WI38 (cell line): ENCODE results near the gene SH3YL1.

Experiments
- H3K4me3 ChIP-seq: 2 replicates; pipeline ENCODE4 v1.5.1; 2011; ENCODE audit warnings: low read depth, mild to moderate bottlenecking, control low read depth, low read length
- TF ChIP-seq, protein P1 (sequence below): IDR thresholded peaks from 2 replicates; pipeline ENCODE4 v1.5.1; 2012; ENCODE audit warnings: low read depth, mild to moderate bottlenecking, control low read depth, low read length

Gene SH3YL1

DNA sequence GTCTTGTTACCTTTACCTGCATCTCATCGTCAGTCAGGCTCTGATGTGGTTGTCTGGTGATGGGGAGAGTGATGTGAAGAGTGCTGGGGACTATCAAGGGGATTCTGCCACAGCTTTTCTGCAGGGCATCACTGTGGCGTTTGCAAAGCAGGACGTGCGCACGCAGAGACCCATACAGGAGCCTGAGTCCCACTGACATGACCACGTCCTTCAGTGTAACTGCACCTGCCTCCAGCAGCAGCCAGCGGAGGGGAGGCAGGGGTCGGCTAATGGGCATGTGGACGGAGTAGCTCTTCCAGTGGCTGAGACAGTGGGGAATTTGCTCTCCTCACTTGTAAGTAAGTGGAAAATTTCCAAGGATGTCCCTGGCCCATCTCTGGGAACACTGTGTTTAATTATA lies 17.5 kb upstream of the SH3YL1 start:
- no peak overlapping the region for H3K4me3 ChIP-seq
- TF ChIP-seq, protein P1, sequence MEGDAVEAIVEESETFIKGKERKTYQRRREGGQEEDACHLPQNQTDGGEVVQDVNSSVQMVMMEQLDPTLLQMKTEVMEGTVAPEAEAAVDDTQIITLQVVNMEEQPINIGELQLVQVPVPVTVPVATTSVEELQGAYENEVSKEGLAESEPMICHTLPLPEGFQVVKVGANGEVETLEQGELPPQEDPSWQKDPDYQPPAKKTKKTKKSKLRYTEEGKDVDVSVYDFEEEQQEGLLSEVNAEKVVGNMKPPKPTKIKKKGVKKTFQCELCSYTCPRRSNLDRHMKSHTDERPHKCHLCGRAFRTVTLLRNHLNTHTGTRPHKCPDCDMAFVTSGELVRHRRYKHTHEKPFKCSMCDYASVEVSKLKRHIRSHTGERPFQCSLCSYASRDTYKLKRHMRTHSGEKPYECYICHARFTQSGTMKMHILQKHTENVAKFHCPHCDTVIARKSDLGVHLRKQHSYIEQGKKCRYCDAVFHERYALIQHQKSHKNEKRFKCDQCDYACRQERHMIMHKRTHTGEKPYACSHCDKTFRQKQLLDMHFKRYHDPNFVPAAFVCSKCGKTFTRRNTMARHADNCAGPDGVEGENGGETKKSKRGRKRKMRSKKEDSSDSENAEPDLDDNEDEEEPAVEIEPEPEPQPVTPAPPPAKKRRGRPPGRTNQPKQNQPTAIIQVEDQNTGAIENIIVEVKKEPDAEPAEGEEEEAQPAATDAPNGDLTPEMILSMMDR, result no peak

DNA sequence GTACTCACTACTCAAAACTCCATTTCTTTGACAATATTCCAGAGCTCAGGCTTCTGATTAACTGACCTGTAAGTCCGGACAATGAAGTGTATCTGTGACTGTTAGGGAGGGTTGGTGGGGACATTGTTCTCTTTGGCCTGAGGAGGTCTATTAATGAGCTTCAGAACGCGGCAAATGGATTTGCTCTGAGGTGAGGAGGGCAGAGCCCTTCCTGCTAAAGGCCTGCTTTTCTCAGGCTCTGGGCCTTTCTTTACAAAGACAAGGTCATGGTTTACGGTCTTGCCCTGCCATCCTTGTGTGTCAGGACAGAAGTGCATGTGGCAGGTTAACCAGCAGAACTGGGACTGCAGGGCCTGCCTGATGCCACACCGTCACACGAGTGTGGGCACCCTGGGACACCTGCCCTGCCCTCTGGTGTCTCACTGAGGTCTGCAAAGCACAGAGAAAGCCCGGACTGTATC lies 16.8 kb upstream of the SH3YL1 start:
- H3K4me3 ChIP-seq, result no peak overlapping the region
- TF ChIP-seq, protein P1, result no peak

DNA sequence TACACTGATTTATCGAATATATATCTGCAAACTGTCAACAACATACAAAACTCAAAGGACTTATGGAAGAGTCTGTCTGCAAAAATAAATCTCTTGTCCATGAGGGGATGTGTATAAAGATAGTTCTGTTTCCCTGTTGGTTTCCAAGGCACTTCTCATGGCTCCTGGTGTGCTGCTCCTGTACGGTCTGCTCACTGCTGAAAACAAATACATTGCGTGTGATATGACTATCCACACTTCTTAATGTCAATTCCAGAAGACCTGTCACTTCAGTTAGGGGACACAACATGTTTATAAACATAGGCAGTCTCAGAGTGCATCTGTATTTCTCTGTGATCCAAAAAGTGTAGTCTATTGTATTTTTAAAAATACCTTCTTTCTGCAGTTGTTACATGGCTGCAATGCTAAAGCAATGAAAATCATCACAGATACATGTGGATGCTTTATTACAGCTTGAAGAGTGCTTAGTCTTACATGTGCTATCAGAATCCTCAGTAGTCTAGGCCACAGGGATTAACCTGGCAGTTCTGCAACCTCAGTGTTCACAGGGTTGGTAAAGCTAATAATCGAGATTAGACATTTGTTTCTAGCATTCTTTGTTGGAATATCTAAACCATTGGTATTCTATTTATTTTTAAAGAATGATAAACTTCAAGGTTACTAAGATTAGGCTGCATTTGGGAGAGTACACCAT lies 16.3 kb upstream of the SH3YL1 start:
- TF ChIP-seq, protein P1, result no peak
- H3K4me3 ChIP-seq, result no peak overlapping the region

DNA sequence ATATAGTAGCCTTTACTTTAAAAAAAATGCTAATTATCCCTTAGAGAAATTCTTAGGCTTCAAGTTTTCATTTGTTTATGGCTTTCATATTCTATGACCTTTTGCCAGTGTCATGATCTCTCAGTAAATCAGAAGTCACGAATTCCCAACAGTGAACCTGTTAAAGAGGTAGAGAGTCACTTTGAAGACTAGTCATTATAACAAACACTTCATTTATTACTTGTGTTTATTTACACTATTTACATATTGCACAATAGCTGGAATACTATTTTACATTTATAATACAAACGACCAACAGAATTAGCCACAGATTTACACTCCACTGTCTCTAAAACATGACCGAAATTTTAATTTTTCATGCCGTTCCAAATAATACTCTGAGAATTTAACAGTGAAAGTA lies 15.5 kb upstream of the SH3YL1 start:
- H3K4me3 ChIP-seq, result no peak overlapping the region

DNA sequence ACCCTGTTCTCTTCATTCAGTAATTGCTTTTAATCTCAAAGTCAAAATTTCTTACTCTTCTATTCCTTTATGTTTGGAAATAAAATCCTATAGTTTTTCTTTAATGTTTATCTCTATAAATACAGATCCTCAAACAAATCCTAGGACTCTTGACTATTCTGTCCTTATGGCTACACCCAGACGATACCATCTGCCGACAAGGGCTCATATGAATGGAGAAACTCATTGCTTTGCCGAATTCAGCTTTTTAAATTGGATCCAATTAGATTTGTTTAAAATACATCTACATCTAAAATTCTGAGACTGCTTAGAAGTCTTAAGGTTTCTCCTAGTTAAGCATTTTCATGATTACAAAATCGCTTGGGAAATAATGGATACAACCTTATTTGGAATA lies 15.1 kb upstream of the SH3YL1 start:
- TF ChIP-seq, protein P1, result no peak
- H3K4me3 ChIP-seq, result no peak overlapping the region

More for the DNA sequence above, 15.5 kb upstream of the SH3YL1 start:
- TF ChIP-seq, protein P1, result no peak

DNA sequence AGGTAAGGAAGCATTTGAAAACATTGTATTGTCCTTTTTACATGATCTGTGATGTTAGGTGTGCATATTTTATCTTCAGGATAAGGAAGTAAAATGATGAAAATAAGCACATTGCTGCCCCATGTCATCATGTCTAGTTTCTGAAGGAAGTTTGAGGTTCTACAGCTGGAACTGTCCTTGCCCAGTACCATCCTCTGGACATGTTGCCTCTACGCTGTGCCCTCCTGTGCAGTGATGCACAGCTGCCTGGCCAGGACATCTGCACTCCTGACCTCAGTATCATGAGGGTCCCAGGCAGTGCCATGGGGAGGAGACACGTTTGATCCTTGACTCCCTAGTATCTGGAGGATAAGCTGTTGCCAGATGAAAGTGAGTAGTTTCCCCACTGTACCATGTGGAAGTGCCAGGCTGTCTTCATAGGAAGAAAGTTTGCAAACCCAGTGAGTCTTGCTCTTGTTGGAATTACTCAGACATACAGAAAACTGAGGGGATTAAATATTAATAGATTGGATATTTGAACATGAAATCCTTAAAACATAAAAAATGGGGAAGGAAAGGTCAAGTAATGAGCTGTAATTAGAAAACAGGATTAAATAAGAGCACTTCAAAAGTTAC lies 14.6 kb upstream of the SH3YL1 start:
- no peak overlapping the region for H3K4me3 ChIP-seq
- TF ChIP-seq, protein P1, result no peak

DNA sequence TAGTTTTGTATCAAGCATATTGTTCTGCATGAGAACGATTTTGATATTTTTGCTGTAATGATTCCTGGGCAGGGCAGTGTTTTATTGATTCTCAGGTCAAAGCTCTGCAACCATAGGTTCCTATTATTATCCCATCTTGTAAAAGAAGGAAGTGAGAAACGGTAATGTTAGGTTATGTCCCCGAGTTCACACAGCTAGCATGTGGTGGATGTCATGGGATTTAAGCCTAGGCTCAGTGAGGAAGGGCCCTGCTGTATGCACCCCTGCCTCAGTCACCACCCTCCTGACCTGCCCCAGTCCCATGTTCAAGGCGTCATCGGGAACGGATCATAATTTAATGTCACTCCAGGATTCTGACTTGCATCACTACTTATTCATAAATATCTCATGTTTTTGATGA lies 11.6 kb upstream of the SH3YL1 start:
- H3K4me3 ChIP-seq, result no peak overlapping the region
- TF ChIP-seq, protein P1, result no peak
